GM23338 (cell line): ENCODE data around the gene DHFR2.

Source experiments
- CTCF ChIP-seq, 2 experiments: fragments of 200-600 bp in 1 of 2; sonication (generic) in 1 of 2; conservative IDR thresholded peaks; 2 replicates each; pipeline versions ENCODE4 v1.5.1 to v1.6.1; 2016 to 2017; ENCODE audit warnings: antibody characterized with exemption in 2 of 2, low read depth in 2 of 2, mild to moderate bottlenecking in 2 of 2, moderate library complexity in 1 of 2
- EZH2 ChIP-seq: fragments of 200-600 bp; sonication (generic); IDR thresholded peaks from one replicate; pipeline ENCODE4 v1.8.0; 2017; ENCODE audit warnings: antibody characterized with exemption, mild to moderate bottlenecking, low read depth; ENCODE audit not compliant: unreplicated experiment
- EZH2phosphoT487 ChIP-seq: fragments of 200-600 bp; sonication (generic); IDR thresholded peaks from one replicate; pipeline ENCODE4 v1.8.1; 2018; ENCODE audit warnings: antibody characterized with exemption; ENCODE audit not compliant: unreplicated experiment
- JUNB ChIP-seq: IDR thresholded peaks from one replicate; pipeline ENCODE4 v1.6.1; 2016; ENCODE audit warnings: antibody characterized with exemption; ENCODE audit not compliant: unreplicated experiment
- REST ChIP-seq: IDR thresholded peaks from one replicate; pipeline ENCODE4 v1.6.1; 2018; ENCODE audit warnings: antibody characterized with exemption; ENCODE audit not compliant: unreplicated experiment
- ZNF114 ChIP-seq: fragments of 250-450 bp; sonication (Bioruptor Pico); IDR thresholded peaks from 2 replicates; pipeline ENCODE4 v1.5.0; 2020; ENCODE audit warnings: mild to moderate bottlenecking, moderate library complexity
- ZNF331 ChIP-seq: fragments of 250-450 bp; sonication (Bioruptor Pico); IDR thresholded peaks from 2 replicates; pipeline ENCODE4 v1.5.0; 2020; ENCODE audit warnings: low read depth, mild to moderate bottlenecking, moderate library complexity
- TF ChIP-seq, protein P1 (sequence below): IDR thresholded peaks from 2 replicates; pipeline ENCODE4 v1.6.1; 2016; ENCODE audit warnings: antibody characterized with exemption

- TF ChIP-seq, protein P1, sequence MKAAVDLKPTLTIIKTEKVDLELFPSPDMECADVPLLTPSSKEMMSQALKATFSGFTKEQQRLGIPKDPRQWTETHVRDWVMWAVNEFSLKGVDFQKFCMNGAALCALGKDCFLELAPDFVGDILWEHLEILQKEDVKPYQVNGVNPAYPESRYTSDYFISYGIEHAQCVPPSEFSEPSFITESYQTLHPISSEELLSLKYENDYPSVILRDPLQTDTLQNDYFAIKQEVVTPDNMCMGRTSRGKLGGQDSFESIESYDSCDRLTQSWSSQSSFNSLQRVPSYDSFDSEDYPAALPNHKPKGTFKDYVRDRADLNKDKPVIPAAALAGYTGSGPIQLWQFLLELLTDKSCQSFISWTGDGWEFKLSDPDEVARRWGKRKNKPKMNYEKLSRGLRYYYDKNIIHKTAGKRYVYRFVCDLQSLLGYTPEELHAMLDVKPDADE, result no peak
- TF ChIP-seq EZH2 (no peak), CTCF (conservative IDR thresholded peaks at IDR 0.05; ENCODE audit: low read depth in 2 of 2) (no peak), ZNF331 (CRISPR knock-in tag) (no peak), EZH2phosphoT487 (no peak), JUNB (no peak), ZNF114 (CRISPR knock-in tag) (no peak), REST (no peak)
These were observed 4.1 kb upstream of the DHFR2 start for GRCh38 chr3:94066506-94067500.
